VCaP (cell line): Measurements from ENCODE around the gene TUBGCP6.

Source experiments
- H3K27ac ChIP-seq: fragments of 450-650 bp; 2 replicates; pipeline ENCODE4 v1.5.1; 2017
- TF ChIP-seq, protein P1 (sequence below): fragments of 450-650 bp; conservative IDR thresholded peaks from 2 replicates; pipeline ENCODE4 v1.5.1; 2017; ENCODE audit warnings: mild to moderate bottlenecking, moderate library complexity

The TUBGCP6 gene

DNA sequence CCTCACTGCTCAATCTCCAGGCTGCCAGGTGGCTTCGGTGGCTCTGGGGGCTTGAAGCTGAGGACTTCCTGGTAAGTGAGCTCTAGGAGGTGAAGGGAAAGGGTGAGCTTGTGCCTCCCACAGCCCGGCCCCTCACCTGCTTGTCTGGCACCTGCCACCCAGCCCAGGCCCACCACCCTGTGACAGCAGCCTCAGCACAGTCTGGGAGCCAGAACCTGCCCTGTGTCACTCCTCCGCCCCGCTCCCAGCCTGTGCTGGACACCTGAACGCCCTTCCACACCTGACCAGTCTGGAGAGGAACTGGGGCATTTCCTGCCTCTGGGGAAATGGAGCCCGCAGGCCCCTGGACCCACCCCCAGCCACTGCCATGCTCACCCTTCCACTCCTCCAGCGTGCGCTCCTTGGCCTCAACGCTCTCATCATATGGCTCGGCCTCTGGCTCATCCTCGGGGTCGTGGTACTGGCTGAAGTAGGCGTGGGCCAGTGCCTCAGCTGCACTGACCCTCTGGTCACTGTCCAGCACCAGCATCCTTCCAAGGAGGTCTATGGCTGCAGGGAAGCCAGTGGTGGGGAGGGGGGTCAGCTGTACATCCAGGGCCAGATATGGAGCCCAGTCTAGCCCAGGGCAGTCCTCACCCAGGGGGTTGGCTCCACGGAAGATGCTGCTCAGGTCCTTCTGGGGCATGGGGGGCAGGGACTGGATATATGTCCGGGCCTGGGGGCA is 20.3 kb upstream of the TUBGCP6 start:
- TF ChIP-seq, protein P1, sequence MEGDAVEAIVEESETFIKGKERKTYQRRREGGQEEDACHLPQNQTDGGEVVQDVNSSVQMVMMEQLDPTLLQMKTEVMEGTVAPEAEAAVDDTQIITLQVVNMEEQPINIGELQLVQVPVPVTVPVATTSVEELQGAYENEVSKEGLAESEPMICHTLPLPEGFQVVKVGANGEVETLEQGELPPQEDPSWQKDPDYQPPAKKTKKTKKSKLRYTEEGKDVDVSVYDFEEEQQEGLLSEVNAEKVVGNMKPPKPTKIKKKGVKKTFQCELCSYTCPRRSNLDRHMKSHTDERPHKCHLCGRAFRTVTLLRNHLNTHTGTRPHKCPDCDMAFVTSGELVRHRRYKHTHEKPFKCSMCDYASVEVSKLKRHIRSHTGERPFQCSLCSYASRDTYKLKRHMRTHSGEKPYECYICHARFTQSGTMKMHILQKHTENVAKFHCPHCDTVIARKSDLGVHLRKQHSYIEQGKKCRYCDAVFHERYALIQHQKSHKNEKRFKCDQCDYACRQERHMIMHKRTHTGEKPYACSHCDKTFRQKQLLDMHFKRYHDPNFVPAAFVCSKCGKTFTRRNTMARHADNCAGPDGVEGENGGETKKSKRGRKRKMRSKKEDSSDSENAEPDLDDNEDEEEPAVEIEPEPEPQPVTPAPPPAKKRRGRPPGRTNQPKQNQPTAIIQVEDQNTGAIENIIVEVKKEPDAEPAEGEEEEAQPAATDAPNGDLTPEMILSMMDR, result no peak
- no peak overlapping the region for H3K27ac ChIP-seq

DNA sequence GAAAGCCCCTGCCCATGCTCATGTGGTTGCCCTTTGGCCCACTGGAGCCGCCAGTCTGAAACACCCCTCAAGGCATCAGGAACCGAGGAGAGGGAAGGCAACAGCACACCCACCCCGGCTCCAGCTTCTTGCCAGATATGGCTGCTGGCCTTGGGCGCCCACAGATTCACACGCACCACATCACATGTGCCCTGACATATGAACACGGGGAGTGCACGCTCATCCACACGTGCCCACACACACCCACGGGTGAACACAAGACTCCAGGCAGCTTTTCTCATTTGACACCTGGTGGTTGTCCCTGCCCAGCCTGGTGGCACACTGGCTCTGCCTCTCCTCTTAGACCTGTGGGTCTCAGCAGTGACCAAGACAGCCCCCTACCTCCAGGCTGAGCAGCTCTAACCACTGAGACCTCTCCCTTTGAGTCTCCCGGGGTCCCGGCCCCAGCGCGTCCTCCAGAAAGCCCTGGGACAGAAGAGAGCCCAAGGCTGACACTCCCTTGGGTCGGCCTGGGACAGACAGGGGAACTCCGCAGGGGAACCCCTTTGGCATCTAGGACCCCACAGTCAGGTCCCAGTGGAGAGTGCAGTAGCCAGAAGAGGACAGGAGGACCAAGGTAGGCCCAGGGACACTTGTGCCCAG is 19.4 kb upstream of the TUBGCP6 start:
- TF ChIP-seq, protein P1, result no peak

DNA sequence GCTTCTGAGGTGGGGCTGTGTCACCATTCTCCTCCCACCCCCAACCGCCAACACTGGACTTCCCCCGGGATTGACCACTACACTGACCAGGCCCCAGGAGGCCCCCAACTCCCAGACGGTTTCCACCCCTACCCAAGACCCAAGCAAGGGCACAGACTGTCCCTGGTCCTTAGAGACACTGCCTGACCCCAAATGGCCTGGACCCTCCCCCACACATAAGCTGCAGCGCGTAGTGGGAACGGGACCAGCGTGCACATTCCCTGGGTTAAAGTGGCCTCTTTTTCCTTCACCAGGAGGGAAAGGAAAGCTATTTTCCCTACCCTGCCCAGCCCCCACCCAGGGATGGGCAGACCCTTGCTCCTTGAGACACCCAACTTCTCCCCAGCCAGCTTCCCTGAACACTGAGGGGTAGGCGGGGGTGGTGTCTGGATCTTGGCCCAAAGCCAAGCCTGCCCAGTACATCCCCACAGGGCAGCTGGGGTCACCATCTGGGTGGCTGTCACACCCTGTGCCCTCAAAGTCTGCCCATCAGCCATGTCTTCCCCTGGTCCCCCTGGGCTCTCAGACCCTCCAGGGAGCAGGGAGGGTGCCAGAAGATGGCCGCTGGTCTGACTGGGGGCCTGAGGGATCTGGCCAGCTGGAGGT is 18.3 kb upstream of the TUBGCP6 start:
- peak overlapping the region; percentile 85; the same call in 1 of the 2 replicates for H3K27ac ChIP-seq
- TF ChIP-seq, protein P1, result no peak

More for the DNA sequence above, 19.4 kb upstream of the TUBGCP6 start:
- H3K27ac ChIP-seq, result no peak overlapping the region

DNA sequence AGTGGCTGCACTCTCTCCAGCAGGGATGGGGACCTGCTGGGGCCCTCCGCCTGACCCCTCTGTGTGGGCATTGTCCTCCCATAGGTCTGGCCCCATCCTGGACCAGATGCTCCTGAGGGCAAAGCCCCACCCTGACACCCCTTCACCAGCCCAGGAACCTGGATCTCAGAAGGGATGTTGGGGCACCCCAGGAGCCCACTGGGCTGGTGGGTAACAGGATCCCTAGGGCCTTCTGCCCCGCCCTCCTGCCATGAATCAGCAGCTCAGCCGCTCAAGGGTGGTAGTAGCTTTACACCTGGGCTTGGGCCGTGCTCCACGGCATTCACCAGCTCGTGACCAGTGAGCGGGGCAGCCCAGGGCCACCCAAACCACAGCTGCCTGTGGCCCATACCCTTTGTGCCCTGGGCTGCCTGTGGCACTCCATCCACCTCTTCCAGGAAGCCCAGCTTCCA is 17.7 kb upstream of the TUBGCP6 start:
- TF ChIP-seq, protein P1, result no peak
- peak overlapping the region; percentile 85 for H3K27ac ChIP-seq

DNA sequence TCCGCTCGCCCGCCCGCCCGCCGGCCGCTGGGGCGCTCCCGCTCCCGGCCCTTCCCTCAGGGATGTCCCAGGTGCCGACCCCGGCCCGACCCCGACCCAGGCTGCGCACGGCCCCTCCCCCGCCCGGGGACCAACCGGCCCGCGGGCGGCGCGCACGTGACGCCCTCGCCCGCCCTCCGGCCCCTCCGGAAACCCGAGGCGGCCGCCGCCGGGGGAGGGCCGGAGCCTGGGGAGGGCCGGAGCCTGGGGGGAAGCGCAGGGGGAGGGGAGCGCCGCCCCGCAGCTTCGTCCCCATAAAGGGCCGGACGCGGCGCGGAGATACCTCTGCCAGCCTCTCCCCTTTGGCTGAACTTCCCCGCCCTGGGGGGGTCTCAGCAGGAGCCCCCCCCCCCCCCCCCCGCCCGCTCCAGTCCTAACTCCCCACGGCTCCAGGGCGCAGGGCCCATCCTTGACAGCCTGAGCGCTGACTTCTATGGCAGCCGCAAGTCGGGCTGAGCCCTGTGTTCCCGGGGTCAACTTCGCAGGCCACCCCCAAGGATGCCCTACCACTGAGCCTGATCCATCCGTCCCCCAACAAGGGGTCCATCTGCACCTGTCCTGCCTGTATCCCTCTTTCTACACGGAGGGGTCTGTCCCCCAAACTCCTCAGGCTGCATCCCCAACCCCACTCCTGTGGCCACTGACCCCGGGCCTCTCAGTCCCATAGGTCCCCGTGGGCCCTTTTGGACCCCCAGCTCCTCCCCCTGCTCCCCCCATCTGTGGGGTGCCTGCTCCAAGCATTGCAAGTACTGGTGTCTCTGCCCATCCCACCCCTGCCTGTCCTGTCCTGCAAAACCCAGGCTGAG is 17.0 kb upstream of the TUBGCP6 start, which contains the start of gene MAPK12:
MAPK12 (minus strand) TSS at position 69 of the 845 bp plus-strand sequence. CDS start 174 bp downstream, outside the sequence.
- TF ChIP-seq, protein P1, result no peak
- peak within 1 kb of the TSS; percentile 85 for H3K27ac ChIP-seq

DNA sequence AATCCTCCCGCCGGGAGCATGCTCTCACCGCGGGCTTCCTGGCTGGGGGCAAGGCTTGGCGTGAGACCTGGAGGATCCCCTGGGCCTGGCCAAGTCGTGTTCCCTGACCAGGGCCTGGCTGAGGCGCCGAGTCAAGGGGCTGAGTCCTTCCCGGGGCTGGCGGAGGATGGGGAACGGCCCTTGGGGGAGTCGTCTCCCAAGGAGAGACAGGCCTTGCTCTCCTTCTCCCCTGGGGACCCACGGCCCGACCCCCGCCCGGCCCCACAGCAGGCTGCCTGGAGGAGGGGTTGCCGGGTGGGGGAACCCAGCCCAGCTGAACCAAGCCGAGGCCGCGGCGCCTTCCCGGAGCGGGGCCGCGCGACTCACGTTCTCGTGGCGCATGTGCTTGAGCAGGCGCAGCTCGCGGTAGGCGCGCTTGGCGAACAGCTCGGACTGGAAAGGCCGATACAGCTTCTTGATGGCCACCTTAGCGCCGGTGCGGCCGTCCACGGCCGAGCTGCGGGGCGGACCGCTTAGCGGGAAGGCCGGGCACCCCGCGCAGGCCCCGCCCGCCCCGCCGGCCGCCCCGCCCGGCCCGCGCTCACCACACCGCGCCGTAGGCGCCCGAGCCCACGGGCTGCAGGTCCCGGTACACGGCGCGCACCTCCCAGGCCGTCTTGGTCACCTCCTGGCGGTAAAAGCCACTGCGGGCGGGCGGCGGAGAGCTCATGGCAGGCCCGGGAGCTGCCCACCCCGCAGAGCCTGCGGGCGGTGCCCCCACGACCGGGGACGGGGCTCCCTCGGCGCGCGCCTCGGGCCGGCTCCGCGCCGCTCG is 16.2 kb upstream of the TUBGCP6 start:
- peak overlapping the region; percentile 85 for H3K27ac ChIP-seq
- TF ChIP-seq, protein P1, result no peak
